ENCODE results near the gene GMCL1. TPM values are rescaled to one million over a fixed set of nuclear protein-coding genes. Genes with fewer than 3 reads are reported as not detected.

The GMCL1 gene
- total RNA-seq, 1 experiment from 2014 or later, result 17.4 TPM

- intact Hi-C loops (cut with micrococcal nuclease; ENCODE audit: unreplicated experiment), result no loop called here
- Histone ChIP-seq H3K27me3 (ENCODE audit: insufficient read depth, low read depth) (no peaks in the 10 kb centered on the region), H3K9me3 (ENCODE audit: insufficient read depth, low read depth) (no peaks in the 10 kb centered on the region), H3K4me1 (replicated peaks; ENCODE audit: insufficient read depth) (peaks cover 9% of the 10 kb centered on the region), H3K27ac (peak overlapping the region; percentile 39; the same call in 1 of the 2 replicates), H3K4me3 (no peak overlapping the region), H4K20me1 (ENCODE audit: insufficient read depth) (no peaks in the 10 kb centered on the region), H3K4me2 (no peak overlapping the region), H3K9me2 (ENCODE audit: insufficient read depth) (no peaks in the 10 kb centered on the region), H3F3A (ENCODE audit: insufficient read depth, low read depth) (peaks cover 5% of the 10 kb centered on the region; the same call in 1 of the 2 replicates), H3K79me2 (ENCODE audit: low read depth) (no peaks in the 10 kb centered on the region), H3K36me3 (ENCODE audit: low read depth) (peaks cover 14% of the 10 kb centered on the region; the same call in 1 of the 2 replicates), H2AFZ (no peak overlapping the region)
- BruUV-seq (replicated peaks), result no TSS peak
- TF ChIP-seq CTCF (conservative IDR thresholded peaks at IDR 0.05) (no peak), EZH2 (IDR thresholded peaks at IDR 0.05; ENCODE audit: low read depth) (no peak)
- CTCF ChIA-PET, result interaction anchor here (1.1 kb wide), 1 partner anchor 123 kb away, joined by 3 read pairs; no protein-coding TSS in a partner anchor
- POLR2A ChIA-PET (ENCODE audit: unreplicated experiment), result interaction anchor here (0.6 kb wide), 1 partner anchor 18 kb away, joined by 7 read pairs; no protein-coding TSS in a partner anchor
- DNase-seq, result peak; percentile 32 to 46
These were observed 18.8 kb downstream of the GMCL1 start for GRCh38 chr2:69848186-69848790.

- no peak for DNase-seq
- Histone ChIP-seq H3K4me3 (no peak overlapping the region), H3K4me2 (no peak overlapping the region), H3K27ac (no peak overlapping the region), H3K9me2 (ENCODE audit: insufficient read depth) (no peaks in the 10 kb centered on the region), H3F3A (ENCODE audit: insufficient read depth, low read depth) (no peaks in the 10 kb centered on the region; the same call in 1 of the 2 replicates), H3K36me3 (ENCODE audit: low read depth) (no peaks in the 10 kb centered on the region), H3K27me3 (ENCODE audit: insufficient read depth, low read depth) (no peaks in the 10 kb centered on the region), H2AFZ (no peak overlapping the region), H4K20me1 (ENCODE audit: insufficient read depth) (no peaks in the 10 kb centered on the region), H3K4me1 (replicated peaks; ENCODE audit: insufficient read depth) (no peaks in the 10 kb centered on the region), H3K79me2 (ENCODE audit: low read depth) (no peaks in the 10 kb centered on the region), H3K9me3 (ENCODE audit: insufficient read depth, low read depth) (no peaks in the 10 kb centered on the region)
- ChIA-PET CTCF (no interaction called here), POLR2A (ENCODE audit: unreplicated experiment) (no interaction called here)
- BruUV-seq (replicated peaks), result no TSS peak
- intact Hi-C loops (cut with micrococcal nuclease; ENCODE audit: unreplicated experiment), result no loop called here
- TF ChIP-seq EZH2 (IDR thresholded peaks at IDR 0.05; ENCODE audit: low read depth), result no peak
- TF ChIP-seq CTCF (conservative IDR thresholded peaks at IDR 0.05), result no peak
These were observed 28.8 kb downstream of the GMCL1 start for GRCh38 chr2:69858261-69858660.

- H3K36me3 ChIP-seq (ENCODE audit: low read depth), result peaks cover 11% of the 10 kb centered on the region; the same call in 1 of the 2 replicates
- no peak overlapping the region for H3K4me2 ChIP-seq
- no peak for TF ChIP-seq EZH2 (IDR thresholded peaks at IDR 0.05; ENCODE audit: low read depth)
- TF ChIP-seq CTCF (conservative IDR thresholded peaks at IDR 0.05), result no peak
- no peaks in the 10 kb centered on the region for H3K9me2 ChIP-seq (ENCODE audit: insufficient read depth)
- no peaks in the 10 kb centered on the region for H4K20me1 ChIP-seq (ENCODE audit: insufficient read depth)
- DNase-seq, result no peak
- no peak overlapping the region for H2AFZ ChIP-seq
- H3K27me3 ChIP-seq (ENCODE audit: insufficient read depth, low read depth), result no peaks in the 10 kb centered on the region
- no peaks in the 10 kb centered on the region; the same call in 1 of the 2 replicates for H3F3A ChIP-seq (ENCODE audit: insufficient read depth, low read depth)
- H3K9me3 ChIP-seq (ENCODE audit: insufficient read depth, low read depth), result no peaks in the 10 kb centered on the region
- ChIA-PET POLR2A (ENCODE audit: unreplicated experiment) (no interaction called here), CTCF (no interaction called here)
- no TSS peak for BruUV-seq (replicated peaks)
- H3K4me1 ChIP-seq (replicated peaks; ENCODE audit: insufficient read depth), result no peaks in the 10 kb centered on the region
- no peak overlapping the region for H3K27ac ChIP-seq
- no peak overlapping the region for H3K4me3 ChIP-seq
- intact Hi-C loops (cut with micrococcal nuclease; ENCODE audit: unreplicated experiment), result no loop called here
- no peaks in the 10 kb centered on the region for H3K79me2 ChIP-seq (ENCODE audit: low read depth)
These were observed 33.8 kb downstream of the GMCL1 start for GRCh38 chr2:69863298-69863697.

Data from PC-9 (cell line).